Measurements from ENCODE around the gene NLGN1.

- TF ChIP-seq POLR2AphosphoS5 (IDR thresholded peaks at IDR 0.05; ENCODE audit: control insufficient read depth, insufficient read depth, low read depth, low read length) (no peak), SP1 (CRISPR knock-in tag; IDR thresholded peaks at IDR 0.05) (no peak), HDAC2 (IDR thresholded peaks at IDR 0.05) (no peak), NEUROD1 (IDR thresholded peaks at IDR 0.05; ENCODE audit: borderline replicate concordance, low read depth, low read length, partially characterized antibody) (no peak), PTBP1 (IDR thresholded peaks at IDR 0.05; ENCODE audit: low read depth, low read length) (no peak), USF1 (CRISPR knock-in tag; IDR thresholded peaks at IDR 0.05) (no peak), CTCF (IDR thresholded peaks at IDR 0.05 in 2 of 3, conservative IDR thresholded peaks at IDR 0.05 in 1 of 3; ENCODE audit: insufficient read depth in 2 of 3, low read depth in 1 of 3, low read length in 3 of 3) (no peak), ZBTB1 (CRISPR knock-in tag; IDR thresholded peaks at IDR 0.05; ENCODE audit: borderline replicate concordance, low read depth) (no peak), FOXM1 (IDR thresholded peaks at IDR 0.05; ENCODE audit: low read depth) (no peak), FOXM1 (CRISPR knock-in tag; IDR thresholded peaks at IDR 0.05; ENCODE audit: low read depth) (no peak)
These were observed 589.4 kb downstream of the NLGN1 start for GRCh38 chr3:173986861-173987410.
